Body of pancreas (tissue), 4 donors: ENCODE data around the gene CERS4.

Experiments
- POLR2A ChIP-seq, 3 donors: fragments of 450-650 bp; IDR thresholded peaks; one replicate each; pipeline ENCODE4 v1.6.1; 2016; ENCODE audit warnings: antibody characterized with exemption in 3 of 3, mild to moderate bottlenecking in 2 of 3
- TF ChIP-seq, protein P1 (sequence below), 7 experiments: fragments of 450-650 bp in 4 of 7; fragments of 200-600 bp in 3 of 7; sonication (generic) in 3 of 7; IDR thresholded peaks; one replicate each; pipeline ENCODE4 v1.5.1; 2016 to 2019; ENCODE audit warnings: antibody characterized with exemption in 7 of 7

DNA sequence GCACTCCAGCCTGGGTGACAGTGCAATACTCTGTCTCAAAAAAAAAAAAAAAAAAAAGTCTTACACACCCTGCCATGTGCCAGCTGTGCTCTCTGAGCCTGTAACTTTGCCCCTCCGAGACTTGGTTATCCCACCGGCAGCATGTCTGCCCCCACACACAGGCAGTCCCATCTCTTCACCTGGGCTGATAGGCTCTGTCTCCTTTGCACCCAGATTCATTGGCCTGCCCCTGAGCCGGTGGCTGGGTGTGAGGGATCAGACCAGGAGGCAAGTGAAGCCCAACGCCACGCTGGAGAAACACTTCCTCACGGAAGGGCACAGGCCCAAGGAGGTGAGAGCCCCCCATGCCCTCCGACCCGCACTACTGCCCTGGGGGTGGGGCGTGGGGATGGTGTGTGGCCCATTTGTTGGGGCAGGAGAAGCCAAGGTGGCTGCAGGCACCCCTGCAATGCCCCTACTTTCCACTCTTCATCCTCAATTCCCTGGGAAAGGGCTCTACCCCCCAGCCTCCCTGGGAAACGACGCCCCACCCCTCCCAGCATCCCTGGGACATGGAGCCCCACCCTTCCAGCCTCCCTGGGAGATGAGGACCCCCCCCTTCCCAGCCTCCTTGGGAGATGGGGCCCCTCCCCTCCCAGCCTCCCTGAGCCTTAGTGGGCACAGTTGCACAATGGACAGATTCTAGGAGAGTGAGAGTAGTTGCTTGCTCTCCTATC lies 45.3 kb downstream of the CERS4 start:
- TF ChIP-seq, protein P1, sequence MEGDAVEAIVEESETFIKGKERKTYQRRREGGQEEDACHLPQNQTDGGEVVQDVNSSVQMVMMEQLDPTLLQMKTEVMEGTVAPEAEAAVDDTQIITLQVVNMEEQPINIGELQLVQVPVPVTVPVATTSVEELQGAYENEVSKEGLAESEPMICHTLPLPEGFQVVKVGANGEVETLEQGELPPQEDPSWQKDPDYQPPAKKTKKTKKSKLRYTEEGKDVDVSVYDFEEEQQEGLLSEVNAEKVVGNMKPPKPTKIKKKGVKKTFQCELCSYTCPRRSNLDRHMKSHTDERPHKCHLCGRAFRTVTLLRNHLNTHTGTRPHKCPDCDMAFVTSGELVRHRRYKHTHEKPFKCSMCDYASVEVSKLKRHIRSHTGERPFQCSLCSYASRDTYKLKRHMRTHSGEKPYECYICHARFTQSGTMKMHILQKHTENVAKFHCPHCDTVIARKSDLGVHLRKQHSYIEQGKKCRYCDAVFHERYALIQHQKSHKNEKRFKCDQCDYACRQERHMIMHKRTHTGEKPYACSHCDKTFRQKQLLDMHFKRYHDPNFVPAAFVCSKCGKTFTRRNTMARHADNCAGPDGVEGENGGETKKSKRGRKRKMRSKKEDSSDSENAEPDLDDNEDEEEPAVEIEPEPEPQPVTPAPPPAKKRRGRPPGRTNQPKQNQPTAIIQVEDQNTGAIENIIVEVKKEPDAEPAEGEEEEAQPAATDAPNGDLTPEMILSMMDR (IDR thresholded peaks at IDR 0.05), result no peak
- TF ChIP-seq POLR2A (IDR thresholded peaks at IDR 0.05), result no peak
